ENCODE results near the gene SNRPD1.

- TF ChIP-seq CTCF (IDR thresholded peaks at IDR 0.05; ENCODE audit: extremely low read depth in 1 of 2, insufficient read depth in 1 of 2, low read depth in 1 of 2, low read length in 2 of 2), result no peak
- no peak for TF ChIP-seq EZH2 (IDR thresholded peaks at IDR 0.05; ENCODE audit: borderline replicate concordance, low read depth, low read length, severe bottlenecking)
- TF ChIP-seq POLR2AphosphoS5 (IDR thresholded peaks at IDR 0.05; ENCODE audit: insufficient read depth, low read depth, low read length), result no peak
- TF ChIP-seq MYC (IDR thresholded peaks at IDR 0.05; ENCODE audit: low read depth, low read length), result no peak
- TF ChIP-seq POLR2A (IDR thresholded peaks at IDR 0.05; ENCODE audit: low read depth, low read length), result no peak
These were observed 27.7 kb upstream of the SNRPD1 start for GRCh38 chr18:21584391-21584790.

Measured in endothelial cell of umbilical vein (primary cell).